ENCODE results near the gene CCDC196.

The CCDC196 gene, protein sequence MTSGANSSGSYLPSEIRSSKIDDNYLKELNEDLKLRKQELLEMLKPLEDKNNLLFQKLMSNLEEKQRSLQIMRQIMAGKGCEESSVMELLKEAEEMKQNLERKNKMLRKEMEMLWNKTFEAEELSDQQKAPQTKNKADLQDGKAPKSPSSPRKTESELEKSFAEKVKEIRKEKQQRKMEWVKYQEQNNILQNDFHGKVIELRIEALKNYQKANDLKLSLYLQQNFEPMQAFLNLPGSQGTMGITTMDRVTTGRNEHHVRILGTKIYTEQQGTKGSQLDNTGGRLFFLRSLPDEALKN

DNA sequence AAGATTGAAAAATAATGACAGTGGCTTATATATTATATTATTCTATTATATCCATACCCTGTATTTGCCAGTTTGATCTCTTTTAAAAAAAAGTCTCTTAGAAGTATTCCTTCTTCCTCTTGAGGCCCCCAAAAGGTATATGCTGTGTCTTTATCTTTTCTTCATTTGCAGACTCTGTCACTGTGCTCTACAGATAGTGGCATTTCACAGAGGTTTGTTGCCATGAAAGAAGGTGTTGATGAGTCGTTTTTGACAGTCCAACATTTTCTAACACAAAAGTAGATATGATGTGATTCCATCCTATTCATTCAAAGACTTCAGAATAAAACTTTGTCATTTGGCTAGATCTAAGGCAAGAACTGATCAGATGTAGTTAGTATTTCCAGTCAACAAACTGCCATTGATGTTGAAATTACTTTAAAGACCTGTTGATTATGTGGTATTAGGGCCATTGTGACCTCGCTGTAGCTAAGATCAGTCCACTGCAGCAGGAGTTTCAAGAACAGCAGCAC is at the start of gene CCDC196:
Gene CCDC196, plus strand, starts transcription at position 462 of the 512 bp plus-strand sequence. CDS start 132 bp downstream, outside the sequence.
- Histone ChIP-seq H3K36me3 (ENCODE audit: insufficient read depth, low read length) (no peaks in the 10 kb centered on the region), H3K9ac (ENCODE audit: low read depth, low read length) (no peak within 1 kb of the TSS), H3K9me3 (ENCODE audit: control insufficient read depth, insufficient read depth, low read length) (no peaks in the 10 kb centered on the region), H3K4me1 (ENCODE audit: insufficient read depth, low read length) (no peaks in the 10 kb centered on the region)

DNA sequence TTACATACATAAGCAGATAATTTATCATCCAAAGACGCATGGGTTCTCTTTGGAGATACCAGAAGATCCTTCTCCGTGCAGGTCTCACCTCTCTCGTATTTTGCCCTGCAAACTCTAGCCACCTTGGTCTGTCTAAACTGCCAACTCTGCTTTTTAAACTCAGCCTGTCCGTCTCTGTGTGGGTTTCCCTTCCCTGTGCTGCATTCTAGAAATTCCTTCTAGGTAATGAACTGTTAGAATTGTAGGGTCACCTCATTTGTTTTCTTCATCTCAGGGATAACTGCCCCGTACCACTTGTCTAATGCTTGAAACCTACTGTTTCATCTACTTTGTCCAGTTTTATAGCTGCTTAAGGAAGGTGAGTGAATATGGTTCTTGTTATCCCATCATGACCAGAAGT is 45.4 kb upstream of the CCDC196 start:
- H3K9ac ChIP-seq (ENCODE audit: low read depth, low read length), result no peak overlapping the region
- no peaks in the 10 kb centered on the region for H3K36me3 ChIP-seq (ENCODE audit: insufficient read depth, low read length)
- no peaks in the 10 kb centered on the region for H3K4me1 ChIP-seq (ENCODE audit: insufficient read depth, low read length)
- peaks cover 10% of the 10 kb centered on the region; the same call in 1 of the 2 replicates for H3K9me3 ChIP-seq (ENCODE audit: control insufficient read depth, insufficient read depth, low read length)

DNA sequence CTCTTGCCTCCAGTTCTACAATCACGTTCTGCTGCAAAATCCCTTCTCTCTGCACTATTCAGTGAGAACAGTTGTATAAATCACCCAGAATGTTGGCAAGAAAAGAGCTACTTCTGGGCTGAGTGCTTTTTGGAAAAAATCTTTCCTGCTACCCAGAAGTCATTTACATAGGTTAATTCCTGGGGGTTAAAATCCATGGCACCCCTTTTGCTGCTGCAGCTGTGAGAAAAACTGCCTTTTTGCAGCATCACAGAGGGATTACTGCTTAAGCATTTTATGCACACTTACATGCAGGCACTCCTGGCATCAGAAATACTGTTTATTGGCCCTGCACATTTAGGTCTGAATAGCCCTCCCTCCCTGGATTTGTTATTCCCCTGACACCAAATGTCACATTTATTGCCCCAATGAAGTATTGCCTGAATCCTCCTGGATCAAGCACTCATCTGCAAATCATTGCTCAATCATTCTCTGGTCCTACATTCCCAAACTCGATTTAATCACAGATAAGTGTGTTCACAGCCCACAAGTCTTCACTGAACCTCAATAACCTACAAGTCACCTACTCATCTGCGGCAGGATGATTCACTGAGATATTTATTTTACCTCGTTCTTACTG is 43.1 kb upstream of the CCDC196 start:
- Histone ChIP-seq H3K9ac (ENCODE audit: low read depth, low read length) (no peak overlapping the region), H3K4me1 (ENCODE audit: insufficient read depth, low read length) (no peaks in the 10 kb centered on the region), H3K9me3 (ENCODE audit: control insufficient read depth, insufficient read depth, low read length) (peaks cover 4% of the 10 kb centered on the region; the same call in 1 of the 2 replicates), H3K36me3 (ENCODE audit: insufficient read depth, low read length) (no peaks in the 10 kb centered on the region)

DNA sequence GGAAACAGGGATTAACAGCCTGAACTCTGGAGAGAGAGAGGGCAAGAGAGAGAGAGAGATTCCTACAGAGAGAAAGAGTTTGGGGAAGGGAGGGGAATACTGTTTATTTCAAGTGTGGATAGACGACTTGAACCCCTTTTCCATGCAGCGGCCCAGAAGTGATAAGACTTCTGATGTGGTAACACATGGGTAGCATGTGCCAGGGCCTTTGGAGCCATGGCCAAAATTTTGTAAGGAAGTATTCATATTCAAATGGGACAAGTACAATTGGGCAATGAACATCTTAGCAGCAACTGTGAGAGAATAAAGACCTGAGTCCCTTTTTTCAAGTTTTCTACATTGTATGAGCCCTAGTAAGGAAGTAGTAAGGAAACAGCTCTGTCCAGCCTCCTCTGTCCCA is 42.4 kb upstream of the CCDC196 start:
- no peaks in the 10 kb centered on the region for H3K36me3 ChIP-seq (ENCODE audit: insufficient read depth, low read length)
- H3K9me3 ChIP-seq (ENCODE audit: control insufficient read depth, insufficient read depth, low read length), result peaks cover 4% of the 10 kb centered on the region; the same call in 1 of the 2 replicates
- no peak overlapping the region for H3K9ac ChIP-seq (ENCODE audit: low read depth, low read length)
- H3K4me1 ChIP-seq (ENCODE audit: insufficient read depth, low read length), result no peaks in the 10 kb centered on the region

GRCh38 chr14:66444271-66444927 is 41.8 kb upstream of the CCDC196 start:
- Histone ChIP-seq H3K36me3 (ENCODE audit: insufficient read depth, low read length) (no peaks in the 10 kb centered on the region), H3K9ac (ENCODE audit: low read depth, low read length) (no peak overlapping the region), H3K9me3 (ENCODE audit: control insufficient read depth, insufficient read depth, low read length) (peaks cover 4% of the 10 kb centered on the region; the same call in 1 of the 2 replicates), H3K4me1 (ENCODE audit: insufficient read depth, low read length) (no peaks in the 10 kb centered on the region)

DNA sequence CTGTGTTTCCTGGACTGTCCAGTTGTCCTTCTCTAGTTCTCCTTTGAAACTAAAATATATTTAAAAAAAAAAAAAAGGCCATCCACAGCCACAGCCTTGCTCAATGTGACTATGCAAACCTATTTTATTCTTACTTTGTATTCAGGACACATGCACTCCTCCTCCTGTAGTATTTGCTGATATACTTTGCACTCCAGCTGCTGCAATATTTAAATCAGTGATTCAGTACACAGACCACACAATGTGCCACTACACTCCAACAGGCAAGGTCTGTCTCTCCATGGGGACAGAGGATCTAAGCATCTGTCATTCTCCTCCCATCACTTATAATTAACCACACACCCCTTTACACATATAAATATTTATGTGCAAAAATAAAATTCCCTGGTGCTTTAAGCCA is 40.2 kb upstream of the CCDC196 start:
- Histone ChIP-seq H3K4me1 (ENCODE audit: insufficient read depth, low read length) (no peaks in the 10 kb centered on the region), H3K9me3 (ENCODE audit: control insufficient read depth, insufficient read depth, low read length) (no peaks in the 10 kb centered on the region), H3K36me3 (ENCODE audit: insufficient read depth, low read length) (no peaks in the 10 kb centered on the region), H3K9ac (ENCODE audit: low read depth, low read length) (no peak overlapping the region)

DNA sequence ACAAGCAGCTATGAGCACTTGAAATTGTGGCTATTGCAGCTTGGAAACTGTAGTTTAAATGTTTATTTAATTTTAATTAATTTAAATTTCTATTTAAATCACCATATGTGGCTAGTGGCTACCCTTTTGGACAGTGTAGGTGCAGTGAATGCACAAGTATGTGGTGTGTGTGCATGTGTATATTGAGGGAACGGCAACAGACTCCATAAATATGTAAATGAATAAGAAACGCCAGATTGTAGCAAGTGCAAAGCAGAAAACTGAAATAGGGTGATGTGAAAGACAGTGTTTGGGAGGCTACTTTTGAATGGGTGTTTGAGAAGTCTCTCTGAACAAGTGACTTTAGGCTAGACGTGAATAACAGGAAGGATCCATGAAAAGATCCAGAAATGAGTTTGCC is 32.7 kb upstream of the CCDC196 start:
- H3K9me3 ChIP-seq (ENCODE audit: control insufficient read depth, insufficient read depth, low read length), result no peaks in the 10 kb centered on the region
- H3K36me3 ChIP-seq (ENCODE audit: insufficient read depth, low read length), result no peaks in the 10 kb centered on the region
- H3K4me1 ChIP-seq (ENCODE audit: insufficient read depth, low read length), result no peaks in the 10 kb centered on the region
- no peak overlapping the region for H3K9ac ChIP-seq (ENCODE audit: low read depth, low read length)

- Histone ChIP-seq H3K4me1 (ENCODE audit: insufficient read depth, low read length) (no peaks in the 10 kb centered on the region), H3K9ac (ENCODE audit: low read depth, low read length) (no peak overlapping the region), H3K36me3 (ENCODE audit: insufficient read depth, low read length) (no peaks in the 10 kb centered on the region), H3K9me3 (ENCODE audit: control insufficient read depth, insufficient read depth, low read length) (0 out of 2 replicates have a peak, but pooled peaks cover 4% of the 10 kb centered on the region)
These were observed 26.6 kb upstream of the CCDC196 start for GRCh38 chr14:66459603-66460002.

- H3K4me1 ChIP-seq (ENCODE audit: insufficient read depth, low read length), result no peaks in the 10 kb centered on the region
- H3K36me3 ChIP-seq (ENCODE audit: insufficient read depth, low read length), result no peaks in the 10 kb centered on the region
- 0 out of 2 replicates have a peak, but pooled peaks cover 6% of the 10 kb centered on the region for H3K9me3 ChIP-seq (ENCODE audit: control insufficient read depth, insufficient read depth, low read length)
- no peak overlapping the region for H3K9ac ChIP-seq (ENCODE audit: low read depth, low read length)
These were observed 21.9 kb upstream of the CCDC196 start for GRCh38 chr14:66464261-66464660.

- Histone ChIP-seq H3K9me3 (ENCODE audit: control insufficient read depth, insufficient read depth, low read length) (peaks cover 11% of the 10 kb centered on the region), H3K4me1 (ENCODE audit: insufficient read depth, low read length) (no peaks in the 10 kb centered on the region), H3K9ac (ENCODE audit: low read depth, low read length) (no peak overlapping the region), H3K36me3 (ENCODE audit: insufficient read depth, low read length) (no peaks in the 10 kb centered on the region)
These were observed 17.3 kb upstream of the CCDC196 start for GRCh38 chr14:66468778-66469367.

- H3K36me3 ChIP-seq (ENCODE audit: insufficient read depth, low read length), result no peaks in the 10 kb centered on the region
- no peak overlapping the region for H3K9ac ChIP-seq (ENCODE audit: low read depth, low read length)
- peaks cover 7% of the 10 kb centered on the region for H3K9me3 ChIP-seq (ENCODE audit: control insufficient read depth, insufficient read depth, low read length)
- no peaks in the 10 kb centered on the region for H3K4me1 ChIP-seq (ENCODE audit: insufficient read depth, low read length)
These were observed 14.6 kb upstream of the CCDC196 start for GRCh38 chr14:66471584-66471983.

GRCh38 chr14:66472251-66472650 is 13.9 kb upstream of the CCDC196 start:
- Histone ChIP-seq H3K4me1 (ENCODE audit: insufficient read depth, low read length) (no peaks in the 10 kb centered on the region), H3K9ac (ENCODE audit: low read depth, low read length) (no peak overlapping the region), H3K36me3 (ENCODE audit: insufficient read depth, low read length) (no peaks in the 10 kb centered on the region), H3K9me3 (ENCODE audit: control insufficient read depth, insufficient read depth, low read length) (peaks cover 7% of the 10 kb centered on the region)

DNA sequence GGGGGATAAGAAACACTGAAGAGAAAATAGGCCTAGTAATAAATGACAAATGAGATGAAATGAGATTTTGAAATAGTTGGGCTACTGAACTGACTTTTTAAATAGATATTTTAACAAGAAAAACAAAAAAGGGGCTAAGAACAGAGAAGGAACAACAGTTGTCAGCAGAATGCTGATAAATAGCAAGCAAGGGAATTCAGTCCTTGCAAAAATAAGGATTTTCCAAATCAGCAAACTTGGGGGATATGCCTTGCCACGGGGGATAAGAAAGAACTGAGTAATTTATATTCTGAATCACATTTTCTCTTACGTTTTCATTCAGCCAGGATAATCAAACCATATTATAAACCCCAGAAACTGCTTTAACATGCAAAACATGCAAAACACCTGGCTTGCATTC is 12.9 kb upstream of the CCDC196 start:
- H3K9ac ChIP-seq (ENCODE audit: low read depth, low read length), result no peak overlapping the region
- no peaks in the 10 kb centered on the region for H3K36me3 ChIP-seq (ENCODE audit: insufficient read depth, low read length)
- H3K9me3 ChIP-seq (ENCODE audit: control insufficient read depth, insufficient read depth, low read length), result peaks cover 7% of the 10 kb centered on the region
- no peaks in the 10 kb centered on the region for H3K4me1 ChIP-seq (ENCODE audit: insufficient read depth, low read length)

DNA sequence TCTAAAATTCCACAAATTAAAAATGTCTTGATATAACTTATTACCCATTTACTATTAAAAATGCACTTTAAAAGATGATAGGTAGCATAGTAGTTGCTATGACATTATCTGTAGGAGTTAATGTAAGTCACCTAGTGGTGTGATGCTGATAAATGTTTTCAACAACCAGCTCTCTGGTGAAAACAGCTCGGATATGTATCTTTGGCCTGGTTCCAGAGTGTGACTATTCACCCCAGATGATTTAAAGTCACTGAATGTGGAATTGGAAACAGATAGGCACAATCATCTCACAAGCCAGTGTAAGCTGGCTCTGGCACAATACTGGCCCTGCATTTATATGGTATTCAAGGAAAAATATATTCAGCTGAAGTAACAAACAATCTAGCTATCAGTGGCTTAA is 9.2 kb upstream of the CCDC196 start:
- no peak overlapping the region for H3K9ac ChIP-seq (ENCODE audit: low read depth, low read length)
- H3K4me1 ChIP-seq (ENCODE audit: insufficient read depth, low read length), result no peaks in the 10 kb centered on the region

More for the DNA sequence above, 9.2 kb upstream of the CCDC196 start:
- H3K9me3 ChIP-seq (ENCODE audit: control insufficient read depth, insufficient read depth, low read length), result no peaks in the 10 kb centered on the region; the same call in 1 of the 2 replicates
- no peaks in the 10 kb centered on the region for H3K36me3 ChIP-seq (ENCODE audit: insufficient read depth, low read length)
